ENCODE measurements around the gene PRKD1.
A peak's percentile ranks its signal among the peaks of the same experiment; 100 is the strongest.

The PRKD1 gene

DNA sequence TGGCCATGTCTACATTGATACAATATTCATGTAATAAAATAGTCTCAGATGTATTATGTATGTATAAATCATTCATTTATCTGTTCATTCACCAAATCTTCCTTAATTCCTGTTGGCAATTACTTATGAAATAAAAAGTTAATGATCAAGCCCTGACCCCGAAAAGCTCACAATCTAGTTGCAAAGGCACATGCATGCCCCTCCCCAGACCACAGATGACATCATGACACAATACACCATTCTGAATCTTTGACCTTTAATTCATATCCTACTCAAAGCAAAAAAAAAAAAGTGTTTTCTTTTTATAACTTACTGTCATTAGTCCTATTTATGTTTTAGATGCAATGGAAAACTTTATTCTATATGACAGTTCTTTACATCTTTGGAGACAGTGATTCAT is 346.9 kb downstream of the PRKD1 start:
- no peak for DNase-seq

GRCh38 chr14:29579838-29580237 is 347.8 kb downstream of the PRKD1 start:
- no peak for DNase-seq

DNA sequence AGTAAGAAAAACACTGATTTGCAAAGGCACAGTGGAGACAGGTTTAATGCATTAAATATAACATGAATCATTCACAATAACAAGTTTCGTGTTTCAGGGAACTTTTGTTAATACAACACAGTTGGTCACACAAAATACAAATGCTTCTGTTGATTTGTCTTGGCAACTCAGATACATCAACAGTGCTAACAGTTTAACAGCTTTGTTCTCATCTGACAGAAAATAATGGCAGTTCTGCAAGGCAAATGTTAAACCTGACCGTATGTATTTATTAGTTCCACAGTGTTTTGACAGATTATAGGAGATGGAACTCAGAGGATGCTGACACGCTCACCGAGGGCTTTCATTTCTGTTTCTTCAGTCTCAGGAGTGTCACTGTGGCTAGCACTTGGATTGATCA is 350.7 kb downstream of the PRKD1 start:
- no peak for DNase-seq

- no peak for DNase-seq
Measured at GRCh38 chr14:29569194-29569593, 358.5 kb downstream of the PRKD1 start.

- no peak for DNase-seq
Measured at GRCh38 chr14:29566194-29566593, 361.5 kb downstream of the PRKD1 start.

DNA sequence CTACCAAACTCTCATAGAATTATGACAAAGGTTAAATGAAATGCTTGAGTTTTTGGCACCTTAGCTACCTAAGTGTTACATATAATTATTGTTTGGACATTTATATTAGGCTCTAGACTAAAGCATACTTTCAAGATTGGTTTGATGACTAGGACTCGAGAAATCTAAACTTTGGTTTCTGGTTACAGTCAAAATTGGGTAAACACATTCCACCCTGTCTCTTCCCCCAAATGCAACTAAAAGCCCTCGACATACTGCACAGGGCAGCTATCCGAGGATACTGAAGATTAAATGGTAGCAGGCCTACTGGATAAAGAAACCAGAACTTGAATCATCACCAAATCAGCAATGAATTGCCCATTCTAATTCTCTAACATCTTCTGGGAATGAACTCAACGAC is 369.1 kb downstream of the PRKD1 start:
- no peak for DNase-seq

GRCh38 chr14:29554335-29554734 is 373.3 kb downstream of the PRKD1 start:
- DNase-seq = no peak

- DNase-seq = no peak
Measured at GRCh38 chr14:29553427-29553826, 374.2 kb downstream of the PRKD1 start.

DNA sequence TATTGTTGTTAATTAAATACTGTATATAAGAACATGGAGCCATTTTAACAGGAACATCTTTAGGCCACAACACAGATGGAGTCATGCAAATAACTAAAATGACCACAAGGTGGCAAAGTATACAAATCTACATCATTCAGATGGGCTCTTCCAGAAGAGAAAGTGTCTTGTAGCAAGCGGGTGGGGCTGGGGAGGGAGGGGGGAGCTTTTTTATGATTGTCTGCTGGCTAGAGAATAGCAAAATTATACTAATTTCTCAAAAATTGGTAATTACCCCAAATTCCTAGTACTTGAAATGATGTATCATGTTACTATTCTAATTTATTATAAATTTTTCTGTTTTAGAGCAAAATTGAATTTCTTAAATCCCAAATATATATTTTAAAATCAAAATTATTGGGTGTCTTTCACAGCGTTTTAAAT is 378.7 kb downstream of the PRKD1 start:
- DNase-seq = peak; percentile 79

- no peak for DNase-seq
Measured at GRCh38 chr14:29545714-29546113, 381.9 kb downstream of the PRKD1 start.

GRCh38 chr14:29536886-29537511 is 390.6 kb downstream of the PRKD1 start:
- peak; percentile 35 for DNase-seq

DNA sequence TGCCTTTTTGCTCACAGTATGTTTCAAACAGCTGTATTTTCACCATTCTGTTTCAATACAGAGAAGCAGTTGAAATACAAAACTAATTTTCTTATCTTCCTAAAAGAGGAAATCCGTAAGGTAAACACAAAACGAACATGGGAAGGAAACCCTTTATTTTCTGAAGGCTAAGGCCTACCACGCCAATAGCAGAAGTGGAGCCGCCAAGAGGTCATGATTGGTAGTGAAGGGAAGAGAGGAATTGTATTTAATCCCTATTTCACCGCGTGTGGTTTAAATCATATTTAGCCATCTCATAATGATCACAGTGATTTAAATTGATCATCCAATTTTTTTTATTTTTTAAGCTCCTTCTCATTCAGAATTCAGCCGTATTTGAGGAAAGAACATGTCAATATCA is 398.2 kb downstream of the PRKD1 start:
- DNase-seq = peak; percentile 27

- no peak for DNase-seq
Measured at GRCh38 chr14:29528889-29529288, 398.8 kb downstream of the PRKD1 start.

GRCh38 chr14:29527286-29527685 is 400.4 kb downstream of the PRKD1 start:
- no peak for DNase-seq

Data from hematopoietic multipotent progenitor cell treated with erythropoietin and hydrocortisone succinate and interleukin-3 and kit ligand, for 4 days (in vitro differentiated cells).